GM18508 (cell line): Measurements from ENCODE around the gene FUT6.
"Not testable (repeated sequence)": the region's sequence is repeated elsewhere in the genome, so short reads cannot be mapped to it uniquely, and the experiment has no call there.

Experiments
- ATAC-seq: cut with Tn5 transposase; IDR thresholded peaks from one replicate; pipeline ENCODE4 v1.9.1; 2021; ENCODE audit warnings: moderate number of reproducible peaks; ENCODE audit not compliant: insufficient read depth, unreplicated experiment

FUT6 gene

DNA sequence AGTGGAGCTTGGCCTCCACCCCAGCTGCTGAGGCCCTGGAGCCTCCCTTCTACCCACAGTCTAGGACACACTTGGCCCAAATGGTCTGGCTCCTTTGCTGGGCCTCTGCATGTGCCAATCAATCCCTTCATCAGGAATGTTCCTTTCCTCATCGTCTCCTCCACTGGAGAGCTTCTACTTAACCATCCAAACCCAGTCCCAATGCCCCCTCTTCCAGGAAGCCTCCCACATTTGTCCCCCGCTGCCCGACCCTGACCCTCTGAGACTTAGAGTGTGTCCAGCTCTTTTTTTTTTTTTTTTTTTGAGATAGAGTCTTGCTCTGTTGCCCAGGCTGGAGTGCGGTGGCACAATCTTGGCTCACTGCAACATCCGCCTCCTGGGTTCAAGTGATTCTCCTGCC lies 51.1 kb downstream of the FUT6 start:
- ATAC-seq, result no peak

DNA sequence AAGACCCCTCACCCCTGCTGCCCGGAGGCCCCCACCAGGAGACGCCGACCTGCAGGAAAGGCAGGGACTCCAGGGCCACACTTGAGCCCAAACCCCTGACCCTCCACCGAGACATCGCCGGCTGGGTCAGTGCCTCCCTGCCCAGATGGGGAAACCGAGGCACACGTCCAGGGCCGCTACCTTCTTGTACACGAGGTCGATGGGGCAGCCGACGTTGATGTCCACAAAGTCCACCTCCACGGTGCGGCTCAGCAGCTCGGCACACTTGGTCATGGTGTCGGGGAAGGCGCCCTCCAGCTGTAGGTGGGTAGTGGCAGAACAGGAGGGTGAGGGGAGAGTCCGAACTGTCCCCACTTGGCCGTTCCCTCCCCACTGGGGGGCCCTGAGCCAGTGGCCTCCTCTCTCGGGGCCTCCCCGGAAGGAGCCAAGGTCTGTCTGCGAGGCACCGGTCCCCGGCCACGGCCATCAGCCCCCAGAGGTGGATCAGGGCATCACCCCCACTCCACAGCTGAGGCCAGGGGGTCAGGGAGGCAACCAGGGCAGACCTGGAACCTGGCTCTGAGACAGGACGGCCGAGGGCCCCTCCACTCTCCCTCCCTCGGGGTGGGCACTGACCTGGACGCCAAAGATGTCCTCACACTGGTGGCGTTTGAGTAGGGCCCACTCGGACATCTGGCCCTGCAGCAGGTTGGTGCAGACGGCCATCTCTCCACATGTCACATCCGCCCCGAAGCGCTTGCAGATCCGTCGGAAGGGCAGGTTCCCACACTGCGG lies 51.9 kb downstream of the FUT6 start:
- ATAC-seq, result no peak

DNA sequence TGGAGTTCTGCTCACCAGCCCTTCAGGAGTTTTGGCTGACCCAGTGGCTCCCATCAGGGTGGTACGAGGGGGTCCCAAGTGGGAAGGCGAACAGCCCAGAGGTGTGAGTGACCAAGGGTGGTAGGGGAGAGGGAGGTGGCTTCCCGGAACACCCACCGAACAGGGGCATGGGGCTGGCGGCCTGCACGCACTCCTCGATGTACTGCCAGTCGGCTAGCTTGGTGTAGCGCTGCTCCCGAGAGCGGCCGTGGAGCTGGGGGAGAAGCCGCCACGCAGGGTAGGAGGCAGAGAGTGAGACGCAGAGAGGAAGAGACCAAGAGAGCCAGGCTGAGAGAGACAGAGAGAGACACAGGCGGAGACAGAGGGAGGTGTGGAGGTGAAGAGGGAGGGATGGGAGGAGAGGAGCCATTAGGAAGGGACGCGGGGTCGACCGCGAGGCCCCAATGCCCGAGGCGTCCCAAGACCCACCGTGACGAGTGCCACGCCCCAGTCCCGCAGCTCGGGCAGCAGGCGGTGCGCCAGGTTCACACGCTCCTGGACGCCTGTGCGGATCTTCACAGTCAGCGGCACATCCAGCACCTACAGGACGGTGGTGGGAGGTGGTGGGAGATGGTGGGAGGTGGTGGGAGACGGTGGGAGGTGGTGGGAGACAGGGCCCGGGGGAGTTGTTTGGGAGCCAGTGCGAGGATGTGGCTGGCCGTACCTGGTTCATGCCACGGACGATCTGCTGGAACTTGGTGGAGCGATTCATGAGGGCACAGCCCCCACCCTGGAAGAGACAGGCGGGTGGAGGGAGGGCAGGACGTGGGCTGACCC lies 52.7 kb downstream of the FUT6 start:
- ATAC-seq, result no peak

DNA sequence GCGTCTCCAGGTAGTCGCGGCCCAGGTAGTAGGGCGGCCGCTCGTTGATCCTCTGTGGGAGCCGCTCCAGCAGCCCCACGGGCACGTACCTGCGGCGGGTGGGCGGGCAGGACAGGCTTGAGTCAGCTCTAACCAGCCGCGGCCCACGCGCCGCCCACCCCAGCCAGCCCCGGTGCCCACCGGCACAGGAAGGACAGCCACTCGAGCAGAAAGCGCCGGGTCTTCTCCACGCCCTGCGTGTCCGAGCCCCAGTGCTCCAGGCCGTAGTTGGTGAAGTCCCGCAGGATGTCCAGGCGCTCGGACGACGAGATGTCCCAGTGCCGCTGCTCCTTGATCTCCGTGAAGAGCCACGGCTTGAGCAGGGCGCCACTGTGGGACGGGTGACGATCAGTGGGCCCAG lies 54.1 kb downstream of the FUT6 start:
- ATAC-seq, result no peak

DNA sequence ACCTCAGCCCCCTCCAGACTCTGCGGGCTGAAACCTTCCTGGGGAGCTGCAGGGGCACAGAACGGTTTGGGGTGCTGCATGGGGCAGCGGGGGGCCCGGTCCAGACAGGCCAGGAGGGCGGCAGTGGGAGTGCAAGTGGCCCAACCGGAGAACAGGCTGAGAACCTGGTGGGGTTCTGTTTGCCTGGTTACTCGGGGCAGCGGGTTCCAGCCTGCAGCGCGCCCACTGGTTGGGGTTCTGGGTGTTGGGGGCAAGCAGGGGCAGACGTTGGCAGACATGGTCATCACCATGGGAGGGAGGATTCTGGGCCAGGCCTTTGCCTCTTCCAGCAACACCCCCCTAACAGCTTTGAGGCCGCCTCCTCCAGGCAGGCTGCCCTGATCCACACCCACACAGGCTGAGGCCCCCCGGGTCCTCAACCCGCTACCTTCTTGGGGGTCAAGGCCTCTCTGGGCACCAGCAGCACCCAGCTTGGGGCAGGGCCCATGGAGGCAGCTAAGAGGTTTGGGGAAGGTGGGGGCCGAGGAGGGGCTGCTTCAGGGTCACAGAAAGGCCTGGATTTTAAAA lies 54.8 kb downstream of the FUT6 start, which contains the start of gene PRR22:
Gene PRR22 (minus strand): TSS at position 166 of the 567 bp plus-strand sequence. CDS start 86 bp downstream, at position 80.
- no peak for ATAC-seq

DNA sequence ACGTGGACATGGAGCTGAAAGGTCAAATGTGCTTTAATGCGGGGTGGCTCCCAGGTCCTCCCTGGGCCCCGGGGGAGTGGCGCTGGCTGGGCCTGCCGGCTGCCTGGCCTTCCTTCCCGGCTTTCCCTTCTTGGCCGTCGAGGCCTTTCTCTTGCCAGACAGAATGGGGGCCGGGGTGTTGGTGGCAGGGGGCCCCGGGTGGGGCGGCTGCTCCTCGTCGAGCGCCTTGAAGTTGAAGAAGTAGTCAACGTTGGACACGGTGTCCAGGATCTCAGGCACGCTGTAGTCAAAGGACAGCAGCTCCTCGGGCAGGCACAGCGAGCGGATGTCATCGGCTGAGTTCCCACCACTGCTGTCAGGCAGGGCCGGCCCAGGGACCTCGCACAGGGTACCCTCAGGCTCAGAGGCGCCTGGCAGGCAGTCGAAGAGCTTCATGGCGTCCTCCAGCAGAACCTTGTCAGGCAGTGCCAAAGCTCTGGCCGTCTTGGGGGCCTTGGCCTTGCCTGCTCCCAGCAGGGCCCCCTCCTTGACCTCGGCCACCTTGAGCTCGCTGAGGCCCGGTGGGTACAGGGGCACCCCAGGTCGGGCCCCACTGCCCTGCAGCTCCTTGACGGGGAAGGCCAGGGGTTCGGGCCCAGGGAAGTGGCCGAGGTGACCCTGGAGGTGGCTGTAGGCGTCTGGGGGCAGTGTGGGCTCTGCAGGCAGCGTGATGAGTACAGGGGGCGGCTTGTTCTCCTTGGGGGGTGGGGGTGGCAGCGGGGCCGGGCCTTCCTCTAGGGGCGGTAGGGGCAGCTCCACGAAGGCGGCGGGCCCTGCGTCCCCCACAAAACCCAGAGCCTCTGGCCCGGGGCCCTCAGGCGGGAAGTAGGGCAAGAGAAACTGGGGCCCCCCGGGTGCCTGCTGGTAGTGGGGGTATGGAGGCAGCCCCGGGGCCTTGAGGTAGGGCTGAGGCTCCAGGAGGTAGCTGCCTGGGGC lies 56.3 kb downstream of the FUT6 start:
- ATAC-seq, result no peak

DNA sequence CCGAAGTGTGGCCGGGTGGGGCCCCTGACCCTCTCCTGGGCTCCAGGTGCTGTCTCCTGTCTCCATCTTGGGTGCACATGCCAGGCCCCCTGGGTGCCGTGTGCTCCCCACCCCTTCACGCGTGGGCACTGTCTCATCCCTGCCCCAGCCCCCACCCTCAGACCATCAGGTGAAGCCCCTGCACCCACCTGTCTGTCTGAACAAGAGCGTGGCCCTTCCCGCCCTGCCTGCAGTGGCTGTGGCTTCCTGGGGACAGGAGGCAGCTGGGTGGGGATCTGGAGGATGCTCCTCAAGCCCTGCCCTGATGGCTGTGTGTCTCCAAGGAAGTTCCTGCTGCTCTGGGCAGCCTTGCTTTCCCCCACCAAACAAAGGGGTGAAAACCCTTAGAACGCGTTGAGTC lies 57.2 kb downstream of the FUT6 start:
- no peak for ATAC-seq

DNA sequence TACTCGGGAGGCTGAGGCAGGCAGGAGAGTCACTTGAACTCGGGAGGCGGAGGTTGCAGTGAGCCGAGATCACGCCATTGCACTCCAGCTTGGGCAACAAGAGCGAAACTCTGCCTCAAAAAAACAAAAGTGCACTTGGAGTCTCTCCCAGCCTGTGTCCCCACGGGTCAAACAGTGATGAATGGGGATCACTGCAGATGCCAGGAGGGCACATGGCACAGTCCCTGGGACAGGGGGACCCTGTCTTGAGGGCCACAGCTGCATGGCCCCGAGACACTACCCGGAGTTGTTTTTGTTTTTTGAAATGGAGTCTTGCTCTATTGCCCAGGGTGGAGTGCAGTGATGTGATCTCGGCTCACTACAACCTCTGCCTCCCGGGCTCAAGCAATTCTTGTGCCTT lies 58.6 kb downstream of the FUT6 start:
- not testable (repeated sequence) for ATAC-seq
